ENCODE measurements around the gene PTK7. TPM values are rescaled to one million over a fixed set of nuclear protein-coding genes. Genes with fewer than 3 reads are reported as not detected.

The PTK7 gene
- total and polyA plus RNA-seq, 2 of the 8 experiments (the other 6 are each of a cell fraction or from before 2014, with no cell fraction given), result 110 to 138 TPM

- TF ChIP-seq NRF1 (IDR thresholded peaks at IDR 0.05; ENCODE audit: low read depth, low read length) (no peak), MAFK (IDR thresholded peaks at IDR 0.05; ENCODE audit: low read depth, low read length) (no peak), BRCA1 (IDR thresholded peaks at IDR 0.05; ENCODE audit: low read depth, low read length) (no peak), MAX (IDR thresholded peaks at IDR 0.05) (no peak), ATF3 (IDR thresholded peaks at IDR 0.05; ENCODE audit: insufficient read depth, low read depth, low read length) (no peak), POLR2AphosphoS5 (IDR thresholded peaks at IDR 0.05; ENCODE audit: low read depth, low read length) (no peak), RBBP5 (IDR thresholded peaks at IDR 0.05; ENCODE audit: borderline replicate concordance, low read depth, low read length) (no peak)
Observed at GRCh38 chr6:43052842-43053544, 23.1 kb upstream of the PTK7 start (continued).
